Stimulated activated CD4-positive, alpha-beta T cell treated with anti-CD3 and anti-CD28 coated beads, Interleukin-1b, Interleukin-23, amount 100 ng/mL, for 4 hours (primary cell): ENCODE data around the gene THOC6.

ENCODE experiments used
- DNase-seq, 2 donors: peaks; one replicate each; pipeline ENCODE4 v3.0.0-alpha.2; 2020; ENCODE audit warnings: low read depth in 2 of 2

Gene THOC6

GRCh38 chr16:3015865-3016521 lies 7.8 kb upstream of the THOC6 start:
- no peak for DNase-seq

DNA sequence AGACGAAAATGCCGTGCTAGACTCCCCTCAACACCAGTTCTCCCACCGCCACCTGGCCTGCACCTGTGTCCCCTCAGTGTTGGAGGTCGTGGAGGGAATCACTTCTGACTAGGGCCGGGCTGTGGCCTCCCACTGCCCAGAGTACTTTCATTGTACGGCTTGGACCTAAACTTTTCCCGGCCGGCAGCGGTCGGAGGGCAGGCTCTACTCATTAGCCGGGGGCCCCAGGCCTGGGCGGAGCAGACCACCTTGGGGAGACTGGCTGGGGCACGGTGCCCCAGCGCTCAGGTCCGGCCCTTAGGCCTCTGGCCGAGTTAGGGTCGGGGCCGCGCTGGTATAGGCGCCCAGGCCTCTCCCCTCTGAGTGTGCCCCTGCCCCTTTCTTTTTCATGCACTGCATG lies 6.5 kb upstream of the THOC6 start:
- DNase-seq: no peak

DNA sequence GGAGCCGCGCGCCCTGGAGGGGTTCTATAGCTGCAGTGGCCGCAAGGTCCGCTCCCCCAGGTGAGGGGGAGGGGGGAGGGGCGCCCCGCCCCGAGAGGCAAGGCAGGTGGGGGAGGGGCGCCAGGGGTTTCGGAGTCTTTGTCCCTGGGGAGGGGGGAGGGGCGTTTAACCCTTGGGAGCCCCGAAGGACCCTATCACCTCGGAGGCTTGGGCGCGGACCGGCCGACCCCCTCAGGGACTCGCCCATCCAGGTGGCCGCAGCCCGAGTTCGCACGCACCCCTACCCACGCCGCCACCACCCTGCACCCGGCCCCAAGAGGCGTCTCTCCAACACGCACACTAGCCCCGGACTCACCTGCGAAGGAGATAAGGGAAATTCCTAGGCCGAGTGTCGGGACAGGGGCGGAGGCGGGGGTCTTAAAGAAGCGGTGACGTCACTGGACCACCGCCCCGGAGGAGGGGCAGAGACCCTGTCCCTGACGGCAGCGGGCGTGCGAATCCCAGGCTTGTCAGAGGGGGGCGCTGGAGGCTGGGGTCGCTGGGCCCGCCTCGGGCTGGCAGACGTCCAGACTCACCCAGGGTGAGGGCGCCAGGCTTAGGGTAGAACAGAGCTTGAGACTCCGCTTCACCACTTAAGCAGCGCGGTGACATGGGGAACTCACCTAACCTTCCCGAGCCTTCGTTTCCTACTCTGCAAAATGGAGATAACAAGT lies 5.9 kb upstream of the THOC6 start, which contains the start of gene CLDN6:
Gene CLDN6, minus strand, starts transcription at position 390 of the 713 bp plus-strand sequence. CDS start 2,162 bp downstream, outside the sequence.
- DNase-seq: no peak

DNA sequence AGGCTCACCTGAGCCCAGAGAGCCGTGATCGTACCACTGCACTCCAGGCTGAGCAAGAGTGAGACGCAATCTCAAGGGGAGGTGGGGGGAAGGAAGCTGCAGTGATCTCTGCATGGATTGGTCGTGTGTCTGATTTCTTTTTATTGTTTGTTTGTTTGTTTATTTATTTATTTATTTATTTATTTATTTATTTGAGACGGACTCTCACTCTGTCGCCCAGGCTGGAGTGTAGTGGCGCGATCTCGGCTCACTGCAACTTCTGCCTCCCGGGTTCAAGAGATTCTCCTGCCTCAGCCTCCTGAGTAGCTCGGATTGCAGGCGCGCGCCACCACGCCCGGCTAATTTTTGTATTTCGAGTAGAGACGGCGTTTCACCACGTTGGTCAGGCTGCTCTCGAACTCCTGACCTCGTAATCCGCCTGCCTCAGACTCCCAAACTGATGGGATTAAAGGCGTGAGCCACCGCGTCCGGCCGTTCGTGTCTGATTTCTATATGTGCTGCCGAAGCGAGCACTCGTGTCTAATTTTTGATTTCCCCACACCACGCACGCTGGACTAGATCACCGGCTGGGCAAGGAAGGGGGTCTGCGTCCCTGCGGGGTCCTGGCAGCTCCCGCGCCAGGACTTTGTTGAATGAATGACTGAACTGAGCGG lies 4.1 kb upstream of the THOC6 start:
- no peak for DNase-seq

DNA sequence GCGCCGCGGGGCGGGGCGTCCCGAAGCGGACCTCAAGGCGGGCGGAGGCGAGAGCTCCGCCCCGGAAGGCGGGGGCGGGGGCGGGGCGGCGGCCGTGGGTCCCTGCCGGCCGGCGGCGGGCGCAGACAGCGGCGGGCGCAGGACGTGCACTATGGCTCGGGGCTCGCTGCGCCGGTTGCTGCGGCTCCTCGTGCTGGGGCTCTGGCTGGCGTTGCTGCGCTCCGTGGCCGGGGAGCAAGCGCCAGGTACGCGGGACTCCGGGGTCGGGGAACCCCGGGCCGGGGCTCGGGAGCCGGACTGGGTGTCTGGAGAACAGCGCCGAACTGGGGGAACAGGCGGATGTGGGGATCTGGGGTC lies 3.6 kb upstream of the THOC6 start, which contains the start of gene TNFRSF12A:
Gene TNFRSF12A, plus strand, starts transcription at position 122 of the 357 bp plus-strand sequence. Its CDS starts 30 bp downstream, at position 152.
- peak; percentile 57 for DNase-seq

DNA sequence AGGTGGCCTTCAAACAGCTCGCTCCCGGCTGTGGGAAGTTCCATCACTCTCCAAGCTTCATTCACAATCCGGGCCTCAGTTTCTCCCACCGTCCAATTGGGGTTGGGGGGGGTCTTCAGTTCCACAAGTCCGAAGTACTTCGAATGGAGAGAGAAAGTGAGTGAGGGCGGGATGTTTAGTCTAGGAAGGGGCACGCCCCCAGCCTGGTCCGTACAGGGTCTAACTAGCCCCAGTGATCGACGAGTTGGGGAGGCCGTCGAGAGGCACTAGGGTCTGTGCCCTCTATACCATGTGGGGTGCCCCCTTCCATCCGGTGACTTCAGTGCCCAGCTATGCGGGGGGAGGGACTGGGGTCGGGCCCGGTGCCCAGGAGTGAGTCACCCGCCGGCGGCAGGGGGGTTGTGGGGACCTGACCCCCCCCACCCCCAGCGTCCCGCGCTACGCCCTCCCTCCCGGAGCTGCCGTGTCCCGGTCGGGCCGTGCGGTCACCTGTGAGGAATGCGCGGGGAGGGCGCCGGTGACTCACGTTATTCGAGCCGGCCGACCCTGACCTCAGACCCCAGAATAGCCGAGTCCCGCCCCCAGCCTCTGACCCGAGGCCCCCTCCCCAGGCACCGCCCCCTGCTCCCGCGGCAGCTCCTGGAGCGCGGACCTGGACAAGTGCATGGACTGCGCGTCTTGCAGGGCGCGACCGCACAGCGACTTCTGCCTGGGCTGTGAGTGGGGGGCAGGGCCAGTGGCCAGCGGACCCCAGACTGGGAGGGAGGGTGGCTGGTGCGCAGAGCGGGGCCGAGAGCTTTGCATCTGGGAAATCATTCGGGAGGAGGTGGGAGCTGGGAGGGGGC lies 3.0 kb upstream of the THOC6 start:
- peak in 1 of 2 donors; percentile 53 for DNase-seq

DNA sequence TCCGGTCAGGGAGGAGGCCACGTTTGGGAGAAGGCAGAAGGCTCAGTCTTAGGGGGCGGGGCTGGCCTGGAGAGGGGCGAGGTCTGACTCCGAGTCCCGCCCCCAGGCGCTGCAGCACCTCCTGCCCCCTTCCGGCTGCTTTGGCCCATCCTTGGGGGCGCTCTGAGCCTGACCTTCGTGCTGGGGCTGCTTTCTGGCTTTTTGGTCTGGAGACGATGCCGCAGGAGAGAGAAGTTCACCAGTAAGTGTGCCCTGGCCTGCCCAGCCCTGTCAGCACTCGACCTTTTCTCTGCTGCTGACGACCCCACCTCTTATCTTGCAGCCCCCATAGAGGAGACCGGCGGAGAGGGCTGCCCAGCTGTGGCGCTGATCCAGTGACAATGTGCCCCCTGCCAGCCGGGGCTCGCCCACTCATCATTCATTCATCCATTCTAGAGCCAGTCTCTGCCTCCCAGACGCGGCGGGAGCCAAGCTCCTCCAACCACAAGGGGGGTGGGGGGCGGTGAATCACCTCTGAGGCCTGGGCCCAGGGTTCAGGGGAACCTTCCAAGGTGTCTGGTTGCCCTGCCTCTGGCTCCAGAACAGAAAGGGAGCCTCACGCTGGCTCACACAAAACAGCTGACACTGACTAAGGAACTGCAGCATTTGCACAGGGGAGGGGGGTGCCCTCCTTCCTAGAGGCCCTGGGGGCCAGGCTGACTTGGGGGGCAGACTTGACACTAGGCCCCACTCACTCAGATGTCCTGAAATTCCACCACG lies 2.2 kb upstream of the THOC6 start:
- peak; percentile 70 to 78 for DNase-seq

- peak; percentile 87 to 90 for DNase-seq
Measured at GRCh38 chr16:3022208-3022683, 1.6 kb upstream of the THOC6 start.

DNA sequence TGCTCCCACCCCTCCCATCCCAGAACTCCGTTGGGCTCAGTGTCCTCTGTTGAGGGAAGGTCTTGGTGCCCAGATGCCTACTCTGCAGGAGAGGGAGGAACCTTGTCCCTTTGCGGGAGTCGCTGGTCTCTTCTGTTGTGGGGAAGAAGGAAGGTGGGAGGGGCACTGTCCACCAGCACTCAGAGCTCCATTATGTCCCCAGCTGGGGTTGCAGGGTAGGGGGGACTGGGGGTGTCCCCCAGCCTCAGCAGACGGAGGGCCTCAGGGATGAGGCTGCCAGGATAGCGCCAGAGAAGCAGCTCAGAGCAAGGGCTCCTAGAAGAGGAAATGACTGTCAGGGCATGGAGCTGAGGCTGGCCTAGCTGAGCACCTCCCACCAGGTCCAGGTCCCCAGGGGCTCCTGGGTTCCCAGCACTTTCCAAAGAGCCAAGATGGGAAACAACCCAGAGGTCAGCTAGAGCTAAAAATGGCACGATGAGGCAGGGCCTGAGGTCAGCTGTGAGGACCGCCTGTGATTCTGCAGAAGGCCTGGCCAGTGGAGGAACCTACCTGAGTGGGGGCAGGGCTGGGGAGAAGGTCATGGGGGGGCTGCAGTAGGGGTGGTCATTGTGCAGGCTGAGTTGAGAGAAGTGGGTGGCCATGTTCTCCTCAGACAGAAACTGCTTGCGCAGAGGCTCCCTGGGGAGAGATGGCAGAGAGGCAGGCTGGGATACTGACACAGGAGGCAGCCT lies 986 bp upstream of the THOC6 start:
- no peak for DNase-seq

- no peak for DNase-seq
Measured at GRCh38 chr16:3023415-3023668, 493 bp upstream of the THOC6 start.

GRCh38 chr16:3025032-3026002 lies 1.5 kb downstream of the THOC6 start:
- no peak for DNase-seq

DNA sequence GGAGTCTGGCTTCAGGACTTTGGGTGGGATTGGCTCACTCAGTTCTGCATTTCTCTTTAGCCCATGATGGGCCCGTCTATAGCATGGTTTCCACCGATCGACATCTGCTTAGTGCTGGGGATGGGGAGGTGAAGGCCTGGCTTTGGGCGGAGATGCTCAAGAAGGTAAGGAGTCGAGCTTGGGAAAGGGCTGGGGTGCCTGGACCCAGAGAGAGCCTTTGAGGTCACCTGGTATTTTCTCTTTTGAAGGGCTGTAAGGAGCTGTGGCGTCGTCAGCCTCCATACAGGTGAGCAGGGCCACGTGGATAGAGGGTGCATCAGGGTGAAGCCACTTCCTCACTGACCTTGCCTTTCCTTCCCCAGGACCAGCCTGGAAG lies 2.2 kb downstream of the THOC6 start:
- DNase-seq: no peak

DNA sequence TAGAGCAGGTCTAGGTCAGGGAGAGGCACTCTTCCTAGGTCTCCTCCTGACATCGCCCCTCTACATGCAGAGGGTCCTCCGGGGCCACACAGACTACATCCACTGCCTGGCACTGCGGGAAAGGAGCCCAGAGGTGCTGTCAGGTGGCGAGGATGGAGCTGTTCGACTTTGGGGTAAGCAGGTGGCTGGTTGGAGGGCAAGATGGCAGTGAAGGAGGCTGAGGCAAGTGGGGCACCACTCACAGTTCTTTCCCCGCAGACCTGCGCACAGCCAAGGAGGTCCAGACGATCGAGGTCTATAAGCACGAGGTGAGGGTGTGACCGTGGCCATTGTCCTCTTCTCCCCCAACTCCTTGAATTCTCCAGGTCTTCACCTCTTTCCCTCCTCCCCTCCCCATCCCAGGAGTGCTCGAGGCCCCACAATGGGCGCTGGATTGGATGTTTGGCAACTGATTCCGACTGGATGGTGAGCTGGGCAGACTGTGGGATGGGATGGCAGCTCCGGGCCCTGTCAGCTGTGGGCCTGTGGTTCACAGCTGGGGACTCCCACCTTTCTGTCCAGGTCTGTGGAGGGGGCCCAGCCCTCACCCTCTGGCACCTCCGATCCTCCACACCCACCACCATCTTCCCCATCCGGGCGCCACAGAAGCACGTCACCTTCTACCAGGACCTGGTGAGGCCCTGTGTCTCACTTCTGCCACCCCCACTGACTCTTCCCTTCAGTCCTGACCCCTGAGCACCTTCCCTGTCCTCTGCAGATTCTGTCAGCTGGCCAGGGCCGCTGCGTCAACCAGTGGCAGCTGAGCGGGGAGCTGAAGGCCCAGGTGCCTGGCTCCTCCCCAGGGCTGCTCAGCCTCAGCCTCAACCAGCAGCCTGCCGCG lies 3.0 kb downstream of the THOC6 start:
- DNase-seq: no peak

GRCh38 chr16:3027489-3027795 lies 3.6 kb downstream of the THOC6 start:
- DNase-seq: no peak

- peak; percentile 86 to 91 for DNase-seq
Measured at GRCh38 chr16:3027983-3028715, 4.3 kb downstream of the THOC6 start.

- DNase-seq: no peak
Measured at GRCh38 chr16:3028716-3029319, 5.0 kb downstream of the THOC6 start.

DNA sequence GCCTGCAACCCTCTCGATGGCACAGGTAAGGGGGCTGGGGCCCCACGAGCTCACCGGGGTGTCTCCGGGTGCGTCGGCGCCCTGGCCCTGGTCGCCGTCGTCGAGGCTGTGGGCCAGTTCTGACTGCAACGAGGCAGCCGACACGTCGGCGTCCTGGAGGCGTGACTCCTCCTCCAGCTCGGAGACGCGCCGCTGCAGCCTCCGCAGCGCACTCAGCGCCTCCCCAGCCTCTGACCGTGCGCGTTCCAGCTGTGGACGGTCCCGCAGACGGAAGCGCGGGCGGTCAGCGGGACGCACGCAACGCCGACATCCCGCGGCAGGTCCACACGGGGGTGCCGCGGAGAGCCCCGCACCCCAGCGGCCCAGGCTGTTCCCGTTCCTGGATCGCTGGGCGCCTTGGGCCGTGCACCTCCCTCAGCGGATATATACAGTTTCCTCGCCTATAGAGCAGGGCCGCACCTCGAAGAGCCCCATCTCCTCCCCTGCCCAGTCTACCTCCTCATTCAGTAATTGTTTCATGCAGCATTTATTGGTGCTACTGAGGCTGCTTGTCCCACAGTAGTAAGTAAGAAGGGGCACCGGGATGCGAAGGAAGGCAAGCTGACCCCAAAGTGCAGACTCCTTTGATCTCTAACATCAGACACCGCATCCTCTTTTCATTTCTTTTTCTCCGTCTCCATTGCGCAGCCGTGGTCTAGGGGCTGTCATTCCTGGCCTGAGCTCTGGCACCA lies 5.8 kb downstream of the THOC6 start:
- DNase-seq: no peak
